Progenitor cell of endocrine pancreas (in vitro differentiated cells): Measurements from ENCODE around the gene SETBP1. TPM values are rescaled to one million over a fixed set of nuclear protein-coding genes. Genes with fewer than 3 reads are reported as not detected.

Experiments
- DNase-seq: peaks from one replicate; pipeline ENCODE4 v3.0.0; 2021; ENCODE audit warnings: low spot score; ENCODE audit not compliant: unreplicated experiment
- H3K27ac Mint-ChIP-seq: 2 replicates; pipeline ENCODE4 v1.8.0; 2021; ENCODE audit warnings: mild to moderate bottlenecking, moderate library complexity, mixed read lengths
- H3K27me3 Mint-ChIP-seq: 2 replicates; pipeline ENCODE4 v1.8.0; 2021; ENCODE audit warnings: mixed read lengths
- H3K36me3 Mint-ChIP-seq: 2 replicates; pipeline ENCODE4 v1.8.0; 2022; ENCODE audit warnings: mixed read lengths; ENCODE audit not compliant: insufficient read depth
- H3K4me1 Mint-ChIP-seq: 2 replicates; pipeline ENCODE4 v1.8.0; 2021; ENCODE audit warnings: low read depth, mixed read lengths
- H3K4me3 Mint-ChIP-seq: 2 replicates; pipeline ENCODE4 v1.8.0; 2021; ENCODE audit warnings: low read depth, mild to moderate bottlenecking, moderate library complexity, mixed read lengths
- H3K9me3 Mint-ChIP-seq: 2 replicates; pipeline ENCODE4 v1.8.0; 2021; ENCODE audit warnings: low read depth, mixed read lengths
- total RNA-seq: library from RNA; stranded (reverse); gene quantifications from 2 replicates; pipeline ENCODE4 v1.2.1, GENCODE V29; 2021
- TF ChIP-seq, protein P1 (sequence below): fragments of 200-600 bp; sonication (generic); IDR thresholded peaks from one replicate; pipeline ENCODE4 v1.5.0; 2021; ENCODE audit warnings: antibody characterized with exemption, mild to moderate bottlenecking; ENCODE audit not compliant: unreplicated experiment

SETBP1 gene
- total RNA-seq, 1 donor from 2014 or later = 30.8 TPM

- TF ChIP-seq, protein P1, sequence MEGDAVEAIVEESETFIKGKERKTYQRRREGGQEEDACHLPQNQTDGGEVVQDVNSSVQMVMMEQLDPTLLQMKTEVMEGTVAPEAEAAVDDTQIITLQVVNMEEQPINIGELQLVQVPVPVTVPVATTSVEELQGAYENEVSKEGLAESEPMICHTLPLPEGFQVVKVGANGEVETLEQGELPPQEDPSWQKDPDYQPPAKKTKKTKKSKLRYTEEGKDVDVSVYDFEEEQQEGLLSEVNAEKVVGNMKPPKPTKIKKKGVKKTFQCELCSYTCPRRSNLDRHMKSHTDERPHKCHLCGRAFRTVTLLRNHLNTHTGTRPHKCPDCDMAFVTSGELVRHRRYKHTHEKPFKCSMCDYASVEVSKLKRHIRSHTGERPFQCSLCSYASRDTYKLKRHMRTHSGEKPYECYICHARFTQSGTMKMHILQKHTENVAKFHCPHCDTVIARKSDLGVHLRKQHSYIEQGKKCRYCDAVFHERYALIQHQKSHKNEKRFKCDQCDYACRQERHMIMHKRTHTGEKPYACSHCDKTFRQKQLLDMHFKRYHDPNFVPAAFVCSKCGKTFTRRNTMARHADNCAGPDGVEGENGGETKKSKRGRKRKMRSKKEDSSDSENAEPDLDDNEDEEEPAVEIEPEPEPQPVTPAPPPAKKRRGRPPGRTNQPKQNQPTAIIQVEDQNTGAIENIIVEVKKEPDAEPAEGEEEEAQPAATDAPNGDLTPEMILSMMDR = no peak
- H3K4me1 Mint-ChIP-seq = peaks cover 2% of the 10 kb centered on the region
- no peaks in the 10 kb centered on the region for H3K9me3 Mint-ChIP-seq
- no peaks in the 10 kb centered on the region for H3K27me3 Mint-ChIP-seq
- no peak overlapping the region for H3K27ac Mint-ChIP-seq
- no peak for DNase-seq
- H3K4me3 Mint-ChIP-seq = no peak overlapping the region
- H3K36me3 Mint-ChIP-seq = peaks cover 3% of the 10 kb centered on the region
Observed at GRCh38 chr18:45069546-45069945, 388.9 kb downstream of the SETBP1 start.

- TF ChIP-seq, protein P1 = no peak
- H3K4me1 Mint-ChIP-seq = peaks cover 2% of the 10 kb centered on the region
Observed at GRCh38 chr18:45071956-45072355, 391.3 kb downstream of the SETBP1 start.

DNA sequence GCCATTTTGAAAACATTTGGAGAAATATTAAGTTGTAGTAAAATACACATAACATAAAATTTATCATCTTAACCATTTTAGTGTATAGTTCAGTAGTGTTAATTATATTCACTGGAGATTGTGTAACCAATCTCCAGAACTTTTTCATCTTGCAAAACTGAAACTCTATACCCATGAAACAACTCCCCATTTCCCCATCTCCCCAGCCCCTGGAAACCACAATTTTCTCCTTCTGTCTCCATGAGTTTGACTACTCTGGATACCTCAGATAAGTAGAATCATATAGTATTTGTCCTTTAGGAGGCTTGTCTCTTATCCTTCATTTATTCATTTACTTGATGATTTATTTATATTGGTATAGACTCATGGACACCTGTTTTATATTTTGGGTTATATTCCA, 392.9 kb downstream of the SETBP1 start:
- H3K9me3 Mint-ChIP-seq = no peaks in the 10 kb centered on the region
- TF ChIP-seq, protein P1 = no peak
- DNase-seq = no peak
- H3K36me3 Mint-ChIP-seq = no peaks in the 10 kb centered on the region
- no peaks in the 10 kb centered on the region for H3K27me3 Mint-ChIP-seq
- peaks cover 2% of the 10 kb centered on the region for H3K4me1 Mint-ChIP-seq
- no peak overlapping the region for H3K4me3 Mint-ChIP-seq
- no peak overlapping the region for H3K27ac Mint-ChIP-seq

More at GRCh38 chr18:45071956-45072355, 391.3 kb downstream of the SETBP1 start:
- no peaks in the 10 kb centered on the region for H3K9me3 Mint-ChIP-seq
- DNase-seq = no peak
- no peaks in the 10 kb centered on the region for H3K36me3 Mint-ChIP-seq
- H3K27ac Mint-ChIP-seq = no peak overlapping the region
- no peaks in the 10 kb centered on the region for H3K27me3 Mint-ChIP-seq
- H3K4me3 Mint-ChIP-seq = no peak overlapping the region

GRCh38 chr18:45081566-45082181, 401.0 kb downstream of the SETBP1 start:
- TF ChIP-seq, protein P1 = no peak
- H3K4me3 Mint-ChIP-seq = no peak overlapping the region
- peaks cover 3% of the 10 kb centered on the region for H3K27me3 Mint-ChIP-seq
- no peak overlapping the region for H3K27ac Mint-ChIP-seq
- peaks cover 4% of the 10 kb centered on the region for H3K9me3 Mint-ChIP-seq
- H3K36me3 Mint-ChIP-seq = no peaks in the 10 kb centered on the region
- no peak for DNase-seq
- peaks cover 3% of the 10 kb centered on the region for H3K4me1 Mint-ChIP-seq

GRCh38 chr18:45083226-45083855, 402.7 kb downstream of the SETBP1 start:
- peaks cover 3% of the 10 kb centered on the region for H3K4me1 Mint-ChIP-seq

More at GRCh38 chr18:45083226-45083855, 402.7 kb downstream of the SETBP1 start:
- TF ChIP-seq, protein P1 = no peak
- H3K27me3 Mint-ChIP-seq = peaks cover 3% of the 10 kb centered on the region
- H3K4me3 Mint-ChIP-seq = no peak overlapping the region
- DNase-seq = no peak
- peaks cover 4% of the 10 kb centered on the region for H3K9me3 Mint-ChIP-seq
- no peaks in the 10 kb centered on the region for H3K36me3 Mint-ChIP-seq
- peak overlapping the region; percentile 80 for H3K27ac Mint-ChIP-seq
